GM19467 (cell line): ENCODE measurements around the gene NRAP.

Source experiments
- ATAC-seq: cut with Tn5 transposase; IDR thresholded peaks from one replicate; pipeline ENCODE4 v1.9.1; 2021; ENCODE audit warnings: mild to moderate bottlenecking, moderate library complexity; ENCODE audit not compliant: unreplicated experiment

The NRAP gene

DNA sequence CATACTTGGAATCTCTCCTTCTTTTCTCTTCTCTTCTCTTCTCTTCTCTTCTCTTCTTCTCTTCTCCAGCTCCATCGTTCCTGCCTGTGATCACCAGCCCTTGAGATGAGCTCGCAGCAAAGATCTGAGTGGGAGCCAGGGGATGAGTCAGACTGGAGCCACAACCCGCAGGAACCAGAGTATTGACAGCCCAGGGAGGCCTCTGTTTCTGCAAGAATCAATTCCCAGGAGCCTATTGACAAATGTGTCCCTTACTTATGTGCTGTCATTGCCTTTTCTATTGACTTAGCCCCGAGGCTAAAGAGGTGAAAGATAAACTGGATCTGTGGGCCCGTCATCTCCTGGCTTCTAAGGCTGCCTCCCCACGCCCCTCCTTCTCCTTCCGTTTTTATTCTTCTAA is 124.1 kb downstream of the NRAP start:
- no peak for ATAC-seq
